Naive thymus-derived CD8-positive, alpha-beta T cell (primary cell): ENCODE results near the gene CDA. TPM values are rescaled to one million over a fixed set of nuclear protein-coding genes. Genes with fewer than 3 reads are reported as not detected.
"Not testable (repeated sequence)": the region's sequence is repeated elsewhere in the genome, so short reads cannot be mapped to it uniquely, and the experiment has no call there.

ENCODE experiments used
- ATAC-seq, 2 donors: fragments of 150-1000 bp; cut with Tn5 transposase in 1 of 2; sonication (Bioruptor Pico), chemical (Tn5 transposase) in 1 of 2; 1 replicate in 1 of 2; 2 replicates in 1 of 2; pipeline ENCODE4 v1.10.0; 2021; ENCODE audit warnings: mild to moderate bottlenecking in 2 of 2, moderate library complexity in 2 of 2
- POLR2A ChIA-PET: fragments of 350-600 bp; sonication (Branson Sonifier 250); formaldehyde crosslinking; loops from one replicate; lab custom pipeline; 2021; ENCODE audit warnings: antibody characterized with exemption; lab: Charles Lee
- DNase-seq, 10 donors: peaks; one replicate each; pipeline versions ENCODE4 v3.0.0 to v3.0.0-alpha.2; 2020 to 2022
- H3K27ac Mint-ChIP-seq, 10 donors: one replicate each; pipeline ENCODE4 v1.8.0; 2020 to 2022; ENCODE audit warnings: mild to moderate bottlenecking in 10 of 10, mixed read lengths in 10 of 10, moderate library complexity in 4 of 10, inconsistent platforms in 1 of 10
- H3K27me3 Mint-ChIP-seq, 5 donors: one replicate each; pipeline ENCODE4 v1.8.0; 2021 to 2022; ENCODE audit warnings: mixed read lengths in 5 of 5
- H3K36me3 Mint-ChIP-seq, 3 donors: one replicate each; pipeline ENCODE4 v1.8.0; 2020 to 2022; ENCODE audit warnings: mixed read lengths in 3 of 3, mild to moderate bottlenecking in 2 of 3, inconsistent platforms in 1 of 3
- H3K4me1 Mint-ChIP-seq, 4 donors: one replicate each; pipeline ENCODE4 v1.8.0; 2021 to 2022; ENCODE audit warnings: mixed read lengths in 4 of 4
- H3K4me3 Mint-ChIP-seq, 10 donors: one replicate each; pipeline ENCODE4 v1.8.0; 2020 to 2022; ENCODE audit warnings: mild to moderate bottlenecking in 10 of 10, mixed read lengths in 10 of 10, moderate library complexity in 6 of 10, inconsistent platforms in 1 of 10
- H3K9me3 Mint-ChIP-seq, 9 donors: one replicate each; pipeline ENCODE4 v1.8.0; 2020 to 2022; ENCODE audit warnings: mixed read lengths in 9 of 9, mild to moderate bottlenecking in 3 of 9, inconsistent platforms in 1 of 9, moderate library complexity in 1 of 9
- polyA plus RNA-seq, 3 donors: library from polyadenylated mRNA; unstranded; fragments of 300-500 nt; fragmentation: Illumina TruSeq; gene quantifications; one replicate each; pipeline ENCODE4 v1.2.3, GENCODE V29; 2021
- total RNA-seq, 8 experiments: library from RNA in 2 of 8; stranded (reverse) in 2 of 8; gene quantifications; one replicate each; pipeline ENCODE4 v1.2.3 and lab custom pipeline; 2021 to 2026

Gene CDA
- total and polyA plus RNA-seq, 5 experiments from 2014 or later = not detected

DNA sequence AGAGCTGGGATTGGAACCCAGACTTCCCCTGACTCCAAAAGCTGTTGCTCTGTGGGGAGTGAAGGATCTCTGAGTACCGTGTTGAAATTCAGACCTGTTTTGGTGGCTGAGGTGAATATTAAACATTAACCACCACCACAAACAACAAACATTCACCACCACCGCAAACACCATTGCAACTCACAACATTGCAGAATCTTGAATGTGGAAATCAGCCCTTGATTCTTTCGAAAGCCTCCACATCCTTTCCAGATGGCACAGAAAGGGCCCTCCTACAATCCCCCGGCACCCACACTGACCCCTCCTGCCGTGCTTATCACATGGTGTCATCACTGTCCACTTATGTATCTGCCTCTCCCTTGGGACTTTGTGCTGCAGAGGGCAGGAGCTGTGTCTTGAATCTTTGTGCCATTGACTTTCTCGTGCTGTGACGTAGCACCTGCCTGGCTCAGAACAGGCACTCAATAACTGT is 1.4 kb downstream of the CDA start:
- Mint-ChIP-seq H3K27ac (no peak overlapping the region), H3K27me3 (peaks cover 34 to 83% (median 51%) of the 10 kb centered on the region in 5 donors), H3K4me1 (peaks cover 0 to 14% (median 8%) of the 10 kb centered on the region in 4 donors)

GRCh38 chr1:20593756-20594155 is 4.9 kb downstream of the CDA start:
- H3K4me1 Mint-ChIP-seq = peaks cover 3 to 10% (median 6%) of the 10 kb centered on the region in 4 donors
- ATAC-seq (no peak), DNase-seq (no peak)
- H3K27ac Mint-ChIP-seq = no peak overlapping the region
- POLR2A ChIA-PET = no interaction called here
- H3K4me3 Mint-ChIP-seq = no peak overlapping the region
- no peaks in the 10 kb centered on the region for H3K9me3 Mint-ChIP-seq
- peaks cover 0 to 3% (median 0%) of the 10 kb centered on the region in 3 donors for H3K36me3 Mint-ChIP-seq
- peaks cover 26 to 60% (median 41%) of the 10 kb centered on the region in 5 donors for H3K27me3 Mint-ChIP-seq

More for the DNA sequence above, 1.4 kb downstream of the CDA start:
- no peak for DNase-seq
- Mint-ChIP-seq H3K36me3 (peaks cover 0 to 3% (median 0%) of the 10 kb centered on the region in 3 donors), H3K9me3 (peaks cover 0 to 4% (median 0%) of the 10 kb centered on the region in 9 donors), H3K4me3 (peak overlapping the region in 1 of 10 donors; percentile 52)
- POLR2A ChIA-PET = no interaction called here
- ATAC-seq = no peak

DNA sequence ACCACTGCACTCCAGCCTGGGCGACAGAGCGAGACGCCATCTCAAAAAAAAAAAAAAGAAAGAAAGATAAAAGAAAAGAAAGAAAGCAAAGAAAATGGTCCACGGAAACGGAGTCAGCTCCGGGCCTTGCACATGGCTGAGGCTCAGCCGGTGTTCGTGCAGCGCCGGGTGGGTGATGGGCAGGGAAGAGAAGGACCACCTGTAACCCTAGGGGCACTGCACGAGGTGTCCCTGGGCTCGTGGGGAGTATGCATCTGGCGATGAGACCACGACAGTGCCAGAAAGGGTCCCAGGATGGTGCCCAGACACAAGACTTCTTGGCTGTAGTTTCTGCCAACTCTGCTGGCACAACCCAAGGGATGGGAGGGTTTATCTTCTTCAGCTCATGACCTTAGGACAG is 5.8 kb downstream of the CDA start:
- Mint-ChIP-seq H3K4me3 (no peak overlapping the region), H3K36me3 (no peaks in the 10 kb centered on the region), H3K27me3 (peaks cover 22 to 50% (median 33%) of the 10 kb centered on the region in 5 donors), H3K27ac (no peak overlapping the region), H3K4me1 (peaks cover 0 to 3% (median under 1%) of the 10 kb centered on the region in 4 donors), H3K9me3 (no peaks in the 10 kb centered on the region)
- ATAC-seq = no peak
- POLR2A ChIA-PET = no interaction called here
- no peak for DNase-seq

DNA sequence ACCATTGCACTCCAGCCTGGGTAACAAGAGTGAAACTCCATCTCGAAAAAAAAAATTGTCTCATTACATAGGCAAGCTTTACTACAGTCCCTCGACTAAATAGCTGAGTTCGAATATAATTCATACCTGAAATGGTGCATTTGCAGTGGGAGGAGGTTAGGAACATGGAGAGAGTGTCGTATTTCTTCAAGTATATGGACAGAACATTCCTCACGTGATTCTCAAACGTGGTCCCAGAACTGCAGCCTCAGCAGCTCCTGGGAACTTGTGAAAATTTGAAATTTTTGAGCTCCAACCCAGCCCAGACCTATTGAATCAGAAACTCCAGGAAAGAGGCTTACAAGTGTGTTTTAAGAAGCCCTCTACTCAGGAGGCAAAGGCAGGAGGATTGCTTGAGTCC is 7.2 kb downstream of the CDA start:
- Mint-ChIP-seq H3K27me3 (peaks cover 16 to 36% (median 25%) of the 10 kb centered on the region in 5 donors), H3K9me3 (no peaks in the 10 kb centered on the region), H3K4me1 (peaks cover 0 to 3% (median 0%) of the 10 kb centered on the region in 4 donors), H3K36me3 (no peaks in the 10 kb centered on the region), H3K4me3 (no peak overlapping the region), H3K27ac (no peak overlapping the region)
- no peak for DNase-seq
- ATAC-seq = no peak
- POLR2A ChIA-PET = no interaction called here

DNA sequence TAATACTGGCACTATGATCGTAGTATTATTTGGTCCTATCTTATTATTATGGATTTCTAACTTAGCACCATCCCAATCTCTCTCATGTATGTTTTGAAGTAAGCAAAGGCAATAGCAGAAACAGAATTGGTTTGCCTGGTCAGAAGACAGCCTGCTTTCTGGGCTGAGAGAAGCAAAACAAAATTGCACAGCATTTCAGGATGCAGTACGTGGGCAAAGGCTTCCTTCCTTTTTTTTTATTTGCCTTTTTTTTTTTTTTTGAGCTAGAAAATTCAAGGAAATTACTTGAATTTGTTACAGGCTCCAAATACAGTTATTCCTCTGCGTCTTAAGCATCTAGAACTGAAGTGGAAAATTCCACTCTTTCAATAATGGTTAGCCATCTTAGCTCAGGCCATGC is 8.8 kb downstream of the CDA start:
- no peaks in the 10 kb centered on the region for H3K36me3 Mint-ChIP-seq
- DNase-seq = no peak
- POLR2A ChIA-PET = no interaction called here

GRCh38 chr1:20600156-20600555 is 11.3 kb downstream of the CDA start:
- Mint-ChIP-seq H3K27ac (no peak overlapping the region), H3K27me3 (peaks cover 0 to 11% (median 3%) of the 10 kb centered on the region in 5 donors), H3K4me3 (no peak overlapping the region), H3K4me1 (peaks cover 0 to 3% (median 0%) of the 10 kb centered on the region in 4 donors), H3K9me3 (no peaks in the 10 kb centered on the region), H3K36me3 (no peaks in the 10 kb centered on the region)
- ATAC-seq (no peak), DNase-seq (no peak)
- POLR2A ChIA-PET = interaction anchor here (0.7 kb wide), 2 partner anchors 10 to 33 kb away, joined by 3 to 4 read pairs; no protein-coding TSS in a partner anchor

More for the DNA sequence above, 8.8 kb downstream of the CDA start:
- H3K4me1 Mint-ChIP-seq = peaks cover 0 to 3% (median 0%) of the 10 kb centered on the region in 4 donors
- no peaks in the 10 kb centered on the region for H3K9me3 Mint-ChIP-seq
- H3K27ac Mint-ChIP-seq = no peak overlapping the region
- no peak for ATAC-seq
- H3K27me3 Mint-ChIP-seq = peaks cover 6 to 21% (median 15%) of the 10 kb centered on the region in 5 donors
- H3K4me3 Mint-ChIP-seq = no peak overlapping the region

GRCh38 chr1:20601129-20601825 is 12.4 kb downstream of the CDA start:
- POLR2A ChIA-PET = no interaction called here
- Mint-ChIP-seq H3K4me3 (no peak overlapping the region), H3K27ac (no peak overlapping the region), H3K36me3 (no peaks in the 10 kb centered on the region), H3K4me1 (peaks cover 0 to 3% (median 0%) of the 10 kb centered on the region in 4 donors), H3K9me3 (no peaks in the 10 kb centered on the region), H3K27me3 (peaks cover 0 to 11% (median 0%) of the 10 kb centered on the region in 5 donors)
- ATAC-seq (no peak), DNase-seq (no peak)

DNA sequence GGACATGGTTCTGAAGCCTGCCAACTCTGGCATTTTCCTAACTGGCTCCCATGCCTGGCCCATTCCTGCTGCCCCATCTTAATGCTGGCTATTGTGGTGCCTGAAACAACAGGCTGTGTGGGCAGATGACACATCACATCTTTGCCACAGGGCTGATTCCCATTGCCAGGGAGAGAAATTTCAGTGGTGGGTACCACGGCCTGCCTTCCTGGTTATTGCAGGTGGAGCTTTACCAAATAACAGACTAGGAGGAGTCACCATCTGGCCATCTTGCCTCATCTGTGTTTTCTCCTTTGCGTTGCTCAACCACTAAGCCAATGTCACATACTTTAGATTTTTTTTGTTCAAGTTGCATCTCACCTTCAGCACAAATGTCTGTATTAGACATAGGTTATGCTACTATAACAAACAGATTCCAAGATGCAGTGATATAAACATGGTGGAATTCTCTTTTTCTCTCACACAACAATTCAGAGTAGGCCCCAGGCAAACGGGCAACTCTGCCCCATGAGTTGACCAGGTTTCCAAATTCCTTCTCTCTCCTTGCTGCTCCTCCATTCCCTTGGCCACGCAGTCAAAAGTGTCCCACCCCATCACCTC is 14.1 kb downstream of the CDA start:
- no peaks in the 10 kb centered on the region for H3K4me1 Mint-ChIP-seq
- POLR2A ChIA-PET = no interaction called here
- ATAC-seq (no peak), DNase-seq (no peak)
- H3K4me3 Mint-ChIP-seq = no peak overlapping the region
- no peaks in the 10 kb centered on the region for H3K9me3 Mint-ChIP-seq
- H3K27ac Mint-ChIP-seq = no peak overlapping the region
- H3K27me3 Mint-ChIP-seq = peaks cover 0 to 13% (median 2%) of the 10 kb centered on the region in 5 donors
- no peaks in the 10 kb centered on the region for H3K36me3 Mint-ChIP-seq

- ATAC-seq = no peak
- no peak for DNase-seq
- H3K9me3 Mint-ChIP-seq = no peaks in the 10 kb centered on the region
- H3K36me3 Mint-ChIP-seq = no peaks in the 10 kb centered on the region
- no peak overlapping the region for H3K27ac Mint-ChIP-seq
- POLR2A ChIA-PET = no interaction called here
- H3K4me1 Mint-ChIP-seq = no peaks in the 10 kb centered on the region
- H3K27me3 Mint-ChIP-seq = peaks cover 0 to 11% (median 2%) of the 10 kb centered on the region in 5 donors
- no peak overlapping the region for H3K4me3 Mint-ChIP-seq
Measured at GRCh38 chr1:20603504-20604464, 14.9 kb downstream of the CDA start.

DNA sequence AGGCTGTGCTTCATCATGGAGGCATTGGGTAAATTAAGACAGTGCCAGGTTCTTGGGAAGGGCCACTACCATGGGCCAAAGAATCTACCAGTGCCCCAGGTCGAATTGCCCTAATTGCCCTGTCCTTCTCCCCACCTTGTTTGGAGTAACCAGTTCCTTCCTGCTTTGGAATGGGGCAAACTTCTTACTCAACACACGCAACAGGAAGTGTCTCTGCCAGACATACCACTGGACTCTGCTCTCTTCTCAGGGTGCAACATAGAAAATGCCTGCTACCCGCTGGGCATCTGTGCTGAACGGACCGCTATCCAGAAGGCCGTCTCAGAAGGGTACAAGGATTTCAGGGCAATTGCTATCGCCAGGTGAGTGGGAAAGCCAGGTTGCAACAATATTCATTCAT is 15.8 kb downstream of the CDA start:
- no peak for ATAC-seq
- no peak for DNase-seq
- H3K4me1 Mint-ChIP-seq = no peaks in the 10 kb centered on the region
- H3K9me3 Mint-ChIP-seq = no peaks in the 10 kb centered on the region
- POLR2A ChIA-PET = no interaction called here
- H3K36me3 Mint-ChIP-seq = no peaks in the 10 kb centered on the region
- peaks cover 0 to 10% (median 2%) of the 10 kb centered on the region in 5 donors for H3K27me3 Mint-ChIP-seq
- no peak overlapping the region for H3K27ac Mint-ChIP-seq
- H3K4me3 Mint-ChIP-seq = no peak overlapping the region

GRCh38 chr1:20606801-20607570 is 18.1 kb downstream of the CDA start:
- POLR2A ChIA-PET, H3K9me3 Mint-ChIP-seq: not testable (repeated sequence)

GRCh38 chr1:20609541-20609940 is 20.6 kb downstream of the CDA start:
- H3K36me3 Mint-ChIP-seq = no peaks in the 10 kb centered on the region
- POLR2A ChIA-PET = interaction anchor here (0.5 kb wide), 1 partner anchor 9 kb away, joined by 3 read pairs; no protein-coding TSS in a partner anchor
- peaks cover 0 to 9% (median 2%) of the 10 kb centered on the region in 5 donors for H3K27me3 Mint-ChIP-seq
- no peak for DNase-seq
- H3K27ac Mint-ChIP-seq = no peak overlapping the region
- no peak for ATAC-seq
- no peak overlapping the region for H3K4me3 Mint-ChIP-seq
- no peaks in the 10 kb centered on the region for H3K9me3 Mint-ChIP-seq
- H3K4me1 Mint-ChIP-seq = no peaks in the 10 kb centered on the region

More at GRCh38 chr1:20606801-20607570, 18.1 kb downstream of the CDA start:
- not testable (repeated sequence) for ATAC-seq, H3K27ac Mint-ChIP-seq, H3K4me1 Mint-ChIP-seq, DNase-seq, H3K4me3 Mint-ChIP-seq, H3K27me3 Mint-ChIP-seq, H3K36me3 Mint-ChIP-seq
